Suppressor macrophage treated with lipopolysaccharide for 4 hours (primary cell): ENCODE results near the gene ST3GAL3.

Experiments
- DNase-seq: peaks from one replicate; pipeline ENCODE4 v3.0.0-alpha.2; 2020

The ST3GAL3 gene

DNA sequence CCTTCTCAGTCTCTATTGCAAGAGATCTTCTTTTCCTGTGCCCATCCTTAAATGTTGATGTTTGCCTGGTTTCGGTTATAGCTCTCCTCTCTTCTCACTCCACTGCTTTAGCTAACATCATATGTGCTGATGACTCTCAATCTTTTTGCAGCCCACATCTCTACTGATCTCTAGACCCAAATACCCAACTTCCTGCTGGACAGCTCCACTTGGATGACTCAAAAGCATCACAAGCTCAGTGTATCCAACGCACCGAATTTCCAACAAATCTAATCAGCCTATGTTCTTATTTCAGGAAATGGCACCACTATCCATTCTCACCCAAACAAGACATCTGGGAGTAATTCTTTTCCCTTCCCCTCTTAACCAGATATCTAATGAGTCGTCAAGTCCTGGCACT, 147.1 kb downstream of the ST3GAL3 start:
- DNase-seq = no peak

DNA sequence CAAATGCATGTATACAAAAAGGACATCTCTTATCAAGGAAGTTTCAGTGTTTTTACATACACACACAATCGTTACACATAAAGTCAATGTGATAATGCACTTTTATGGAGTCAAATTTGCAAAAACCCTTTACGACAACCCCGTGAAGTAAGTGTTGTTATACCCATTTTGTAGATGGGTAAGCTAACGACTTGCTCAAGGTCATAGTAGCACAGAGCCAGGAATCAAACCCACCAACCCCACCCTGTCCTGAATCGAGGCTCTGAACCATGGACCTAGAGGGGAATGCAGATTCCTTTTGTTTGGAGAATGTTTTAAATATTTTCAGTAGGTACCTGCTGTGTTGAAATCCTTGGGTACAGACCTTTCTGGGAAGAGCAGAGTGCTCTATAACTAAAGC, 148.9 kb downstream of the ST3GAL3 start:
- DNase-seq = no peak

DNA sequence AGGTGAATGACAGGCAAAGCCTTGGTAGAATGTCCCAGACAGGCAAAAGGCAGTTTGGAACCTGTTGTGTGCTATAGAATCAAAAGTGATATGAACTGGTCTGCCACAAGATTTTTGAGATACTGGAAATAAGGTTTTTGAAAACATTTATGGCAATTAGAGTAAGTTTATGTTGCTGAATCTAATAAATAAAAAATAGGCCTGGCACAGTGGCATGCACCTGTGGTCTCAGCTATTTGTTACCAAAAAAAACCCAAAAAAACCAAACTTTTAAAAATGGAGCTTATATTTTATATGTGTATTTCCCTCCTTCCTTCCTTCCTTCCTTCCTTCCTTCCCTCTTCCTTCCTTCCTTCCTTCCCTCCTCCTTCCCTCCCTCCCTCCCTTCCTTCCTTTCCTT, 149.8 kb downstream of the ST3GAL3 start:
- DNase-seq = no peak

GRCh38 chr1:43858324-43858723, 151.0 kb downstream of the ST3GAL3 start:
- DNase-seq = no peak

- no peak for DNase-seq
Observed at GRCh38 chr1:43861337-43861736, 154.0 kb downstream of the ST3GAL3 start.

DNA sequence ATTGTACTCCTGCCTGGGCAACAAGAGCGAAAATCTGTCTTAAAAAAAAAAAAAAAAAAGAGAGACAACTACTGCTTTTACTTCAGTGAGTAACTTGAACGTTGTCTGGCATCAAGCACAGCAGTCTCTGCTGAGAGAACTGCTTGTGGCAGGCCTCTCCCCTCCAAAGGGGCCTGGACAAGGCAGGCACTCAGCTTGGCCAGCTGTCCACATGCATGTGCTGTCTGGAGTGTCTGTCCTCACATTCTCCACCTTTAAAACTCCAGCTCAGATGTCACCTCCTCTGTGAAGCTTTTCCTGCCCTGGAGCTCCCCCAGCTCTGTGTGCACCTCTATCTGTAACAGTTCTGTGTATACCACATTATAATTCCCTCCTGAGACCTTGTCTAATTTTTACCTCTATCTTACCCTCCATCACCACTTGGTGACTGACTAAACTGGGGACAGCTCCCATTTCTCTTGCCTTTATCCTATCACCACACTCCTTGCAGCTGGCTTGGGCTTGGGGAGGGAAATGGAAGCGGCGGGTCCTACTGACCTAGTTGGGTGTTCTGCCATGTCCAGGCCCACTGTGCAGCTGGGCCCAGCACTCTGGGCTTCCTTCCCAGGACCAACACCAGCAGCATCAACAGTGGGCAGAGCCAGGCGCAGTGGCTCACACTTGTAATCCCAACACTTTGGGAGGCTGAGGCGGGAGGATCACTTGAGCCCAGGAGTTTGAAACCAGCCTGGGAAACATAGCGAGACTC, 154.8 kb downstream of the ST3GAL3 start:
- no peak for DNase-seq

DNA sequence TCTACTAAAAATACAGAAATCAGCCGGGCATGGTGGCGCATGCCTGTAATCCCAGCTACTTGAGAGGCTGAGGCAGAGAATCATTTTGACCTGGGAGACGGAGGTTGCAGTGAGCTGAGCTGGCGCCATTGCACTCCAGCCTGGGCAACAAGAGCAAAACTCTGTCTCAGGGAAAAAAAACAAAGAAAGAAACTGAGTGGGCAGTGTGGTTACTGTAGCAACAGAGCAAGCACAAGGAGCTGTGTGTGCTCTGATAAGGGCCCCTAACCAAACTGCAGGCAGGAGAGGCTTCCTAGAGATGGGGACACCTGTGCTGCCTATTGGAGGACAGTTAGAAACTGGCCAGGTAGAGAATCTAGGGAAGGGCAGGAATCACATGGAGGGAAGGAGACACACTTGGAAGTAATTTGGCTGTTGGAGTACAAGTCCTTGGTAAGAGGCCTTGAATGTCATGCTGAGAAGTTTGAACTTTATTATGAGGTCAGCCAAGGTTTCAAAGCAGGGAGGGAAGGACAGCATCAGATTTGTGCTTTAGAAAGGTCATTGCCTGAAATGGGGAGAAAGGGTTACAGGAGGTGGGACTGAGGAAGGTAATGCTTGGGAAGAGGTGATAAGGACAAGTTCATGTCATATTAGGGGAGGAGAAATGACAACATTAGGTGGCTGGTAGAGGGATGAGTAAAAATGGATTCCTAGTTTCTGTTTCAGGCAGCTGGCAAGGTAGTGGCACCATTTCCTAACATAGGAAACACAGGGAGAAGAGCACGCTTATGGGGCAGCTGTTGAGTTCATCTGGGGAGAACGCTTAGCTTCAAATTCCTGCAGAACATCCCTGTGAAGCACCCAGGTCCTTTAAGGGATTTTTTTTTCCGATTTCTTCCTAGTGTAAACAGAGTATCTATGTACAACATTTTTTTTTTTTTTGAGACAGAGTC, 157.0 kb downstream of the ST3GAL3 start:
- no peak for DNase-seq

- DNase-seq = no peak
Observed at GRCh38 chr1:43866201-43866600, 158.9 kb downstream of the ST3GAL3 start.

DNA sequence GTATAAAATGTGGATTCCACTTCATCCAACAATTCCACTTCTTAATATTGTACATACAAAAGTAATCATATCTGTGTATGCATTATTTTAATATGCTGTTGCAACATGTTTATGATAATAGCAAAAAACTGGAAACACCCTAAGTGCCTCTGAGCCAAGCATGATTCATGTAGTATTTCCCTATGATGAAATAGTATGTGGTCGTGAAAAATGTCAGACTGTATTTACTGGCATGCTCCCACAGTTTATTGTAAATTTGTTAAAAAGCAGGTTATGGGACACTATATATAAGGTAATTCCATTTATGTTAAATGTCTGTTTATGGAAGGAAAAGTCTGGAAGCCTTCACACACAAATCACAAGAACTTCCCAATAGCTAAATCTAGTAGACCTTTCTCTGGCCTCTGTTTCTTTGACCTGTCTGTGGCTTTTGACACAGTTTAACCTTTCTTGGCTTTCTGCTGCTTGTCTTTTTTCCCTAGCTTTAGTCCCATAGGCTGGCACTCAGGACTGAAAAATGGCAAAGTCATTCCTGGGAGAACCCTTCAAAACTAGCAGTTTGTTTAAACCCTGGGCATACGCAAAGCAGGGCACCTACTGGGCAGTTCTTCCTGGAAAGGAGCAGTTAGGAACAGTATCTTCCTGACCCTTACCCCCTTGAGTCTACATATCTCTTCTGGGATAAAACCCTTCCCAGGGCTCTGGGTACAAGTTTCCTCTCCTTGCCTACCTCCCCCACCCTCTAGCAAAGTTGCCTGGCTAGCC, 160.8 kb downstream of the ST3GAL3 start:
- DNase-seq = peak; percentile 87

GRCh38 chr1:43868741-43869067, 161.4 kb downstream of the ST3GAL3 start:
- peak; percentile 18 for DNase-seq

GRCh38 chr1:43870306-43870705, 163.0 kb downstream of the ST3GAL3 start:
- DNase-seq = no peak

GRCh38 chr1:43871181-43871910, 164.0 kb downstream of the ST3GAL3 start:
- no peak for DNase-seq

GRCh38 chr1:43872280-43872679, 164.9 kb downstream of the ST3GAL3 start:
- no peak for DNase-seq

GRCh38 chr1:43873851-43874250, 166.5 kb downstream of the ST3GAL3 start:
- DNase-seq = no peak

GRCh38 chr1:43874716-43875115, 167.4 kb downstream of the ST3GAL3 start:
- no peak for DNase-seq

- DNase-seq = peak; percentile 61
Observed at GRCh38 chr1:43875331-43875730, 168.0 kb downstream of the ST3GAL3 start.

DNA sequence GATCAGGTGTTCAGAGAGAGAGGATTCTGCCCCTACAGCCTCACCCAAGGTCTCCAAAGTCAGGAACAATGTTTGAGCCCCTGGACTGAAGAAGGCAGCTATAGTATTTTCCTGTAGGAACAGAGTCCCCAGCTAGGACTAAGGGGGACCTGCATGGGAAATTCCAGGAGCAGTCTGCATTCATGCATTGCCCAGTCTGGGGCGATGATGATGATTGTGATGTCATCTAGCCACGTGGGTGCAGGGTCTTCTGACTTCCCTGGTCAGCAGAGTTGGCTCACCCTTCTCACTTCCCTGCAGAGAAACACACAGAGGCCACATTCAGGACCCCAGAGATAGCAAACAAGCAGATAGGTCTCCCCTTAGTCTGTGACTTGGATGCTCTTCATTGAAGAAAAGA, 169.8 kb downstream of the ST3GAL3 start:
- peak; percentile 62 for DNase-seq

DNA sequence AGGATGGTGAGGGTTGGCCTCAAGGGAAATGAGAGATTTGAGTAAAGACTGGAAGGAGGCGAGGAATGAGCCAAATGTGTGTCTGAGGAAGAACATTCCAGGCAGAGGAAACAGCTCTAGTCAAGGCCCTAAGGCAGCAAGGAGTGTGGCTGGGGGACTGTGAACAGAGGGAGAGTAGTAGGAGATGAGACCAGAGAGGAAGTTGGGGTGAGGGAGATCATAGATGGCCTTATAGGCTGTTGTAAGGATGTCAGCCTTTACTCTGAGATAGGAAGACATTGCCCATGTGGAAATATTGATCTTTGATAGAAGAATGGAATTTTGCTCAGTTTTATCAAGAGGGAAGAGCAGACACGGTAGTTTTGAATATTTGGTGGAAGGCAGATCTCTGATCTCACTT, 171.1 kb downstream of the ST3GAL3 start:
- no peak for DNase-seq

DNA sequence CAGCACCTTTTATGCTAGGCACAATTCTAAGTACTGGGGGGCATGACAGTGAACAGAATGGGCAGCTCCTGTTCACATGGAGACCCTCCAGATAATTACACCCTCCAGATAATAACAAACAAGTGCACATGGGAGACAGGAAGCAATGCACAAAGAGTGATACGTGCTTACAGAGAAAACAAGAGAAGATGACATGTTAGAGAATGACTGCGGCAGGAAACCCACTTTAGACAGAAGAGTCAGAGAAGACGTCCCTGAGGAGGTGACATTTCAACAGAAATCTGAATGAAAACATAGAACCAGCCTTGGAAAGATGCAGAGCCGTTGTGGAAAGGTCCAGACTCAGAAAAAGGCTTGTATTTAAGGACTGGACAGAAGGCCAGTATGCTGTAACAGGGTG, 171.5 kb downstream of the ST3GAL3 start:
- no peak for DNase-seq

DNA sequence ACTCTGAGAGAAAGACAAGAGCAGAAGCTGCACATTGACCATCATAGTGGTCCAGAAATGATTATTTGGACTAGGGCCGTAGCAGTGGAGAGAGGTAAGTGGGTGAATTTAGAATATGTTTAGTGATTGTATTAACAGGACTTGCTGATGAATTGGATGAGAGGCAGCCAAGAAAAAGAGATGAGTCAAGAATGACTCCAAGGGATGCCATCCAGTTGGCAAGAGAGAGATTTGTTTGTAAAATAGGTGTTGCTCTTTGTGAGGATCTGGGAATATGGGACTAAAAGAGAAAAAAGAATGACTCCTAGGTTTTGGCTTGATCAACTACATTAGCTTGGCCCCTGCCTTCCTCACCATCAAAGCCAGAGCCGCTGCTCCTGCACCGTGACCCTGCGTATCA, 172.1 kb downstream of the ST3GAL3 start:
- DNase-seq = no peak

DNA sequence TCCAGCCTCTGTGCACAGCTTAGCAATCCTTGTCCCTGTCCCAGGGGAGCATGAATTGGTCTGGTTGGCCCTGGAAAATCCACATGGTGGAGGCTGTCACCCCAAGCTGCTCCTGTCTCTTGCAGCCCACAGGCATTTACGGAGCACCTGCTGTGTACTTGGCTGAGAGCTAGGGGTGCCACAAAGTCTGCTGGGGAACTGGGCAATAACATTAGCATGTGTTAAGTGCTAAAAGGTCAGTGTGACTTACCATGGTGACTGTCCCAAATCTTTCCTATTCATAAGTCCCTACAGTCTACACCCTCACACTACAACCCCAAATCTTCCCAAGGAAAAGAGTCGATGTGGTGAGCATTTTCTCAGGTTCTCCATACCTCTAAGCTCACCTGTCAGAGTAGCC, 172.7 kb downstream of the ST3GAL3 start:
- no peak for DNase-seq

GRCh38 chr1:43880604-43881003, 173.3 kb downstream of the ST3GAL3 start:
- no peak for DNase-seq

DNA sequence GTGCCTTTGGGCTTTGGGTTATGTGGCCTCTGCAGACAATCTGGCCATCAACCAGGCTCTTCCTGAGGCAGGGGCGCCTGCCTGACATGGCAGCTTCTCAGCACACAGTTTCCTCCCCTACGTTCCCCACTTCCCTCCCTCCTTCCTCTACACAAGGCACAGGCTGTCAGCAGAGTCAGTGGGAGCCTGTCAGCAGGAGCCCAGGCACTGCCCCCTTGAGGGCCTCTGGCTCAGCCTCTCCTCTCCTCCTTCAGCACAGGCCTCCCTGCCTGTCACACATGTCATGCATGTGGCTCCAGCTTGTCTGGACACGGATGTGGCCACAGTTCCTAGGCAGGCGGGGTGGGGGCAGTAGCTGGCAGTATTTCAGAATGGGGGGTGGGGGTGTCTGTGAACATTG, 174.1 kb downstream of the ST3GAL3 start:
- no peak for DNase-seq
